OCI-LY7 (cell line): ENCODE measurements around the gene PGAM5. TPM values are rescaled to one million over a fixed set of nuclear protein-coding genes. Genes with fewer than 3 reads are reported as not detected.

ENCODE experiments used
- BruUV-seq: library from RNA; stranded (reverse); fragments of 400-500 nt; replicated peaks from 2 replicates; lab custom pipeline; 2021; lab: Mats Ljungman, UMichigan
- CTCF ChIA-PET: fragments of 300-600 bp; sonication (Branson Sonifier 250); formaldehyde crosslinking; loops from one replicate; lab custom pipeline; 2022; ENCODE audit warnings: antibody characterized with exemption; ENCODE audit not compliant: unreplicated experiment; lab: Charles Lee
- POLR2A ChIA-PET: fragments of 300-600 bp; sonication (Branson Sonifier 250); formaldehyde crosslinking; loops from one replicate; lab custom pipeline; 2022; ENCODE audit warnings: antibody characterized with exemption; lab: Charles Lee
- DNase-seq: peaks from one replicate; pipeline ENCODE4 v3.0.0-alpha.2; 2015; ENCODE audit warnings: low spot score
- H2AFZ ChIP-seq: fragments of 200-600 bp; sonication (generic), shearing (Covaris generic); 2 replicates; pipeline ENCODE4 v1.6.1; 2014; ENCODE audit warnings: mild to moderate bottlenecking, antibody characterized with exemption, low read length, moderate library complexity
- H3K27ac ChIP-seq: fragments of 200-600 bp; sonication (generic); 2 replicates; pipeline ENCODE4 v1.5.1; 2014; ENCODE audit warnings: mixed run types, low read depth, mild to moderate bottlenecking, moderate library complexity, low read length, inconsistent platforms; ENCODE audit not compliant: poor library complexity, severe bottlenecking
- H3K36me3 ChIP-seq: fragments of 200-600 bp; sonication (generic); 2 replicates; pipeline ENCODE4 v1.6.1; 2014; ENCODE audit warnings: mild to moderate bottlenecking, antibody characterized with exemption, low read length, moderate library complexity, mixed read lengths; ENCODE audit not compliant: insufficient read depth
- H3K4me1 ChIP-seq: fragments of 200-600 bp; sonication (generic); 2 replicates; pipeline ENCODE4 v1.5.1; 2014; ENCODE audit warnings: mild to moderate bottlenecking, low read length; ENCODE audit not compliant: insufficient read depth, poor library complexity, severe bottlenecking
- H3K4me2 ChIP-seq: fragments of 200-600 bp; sonication (generic); 2 replicates; pipeline ENCODE4 v1.6.1; 2014; ENCODE audit warnings: mild to moderate bottlenecking, low read length
- H3K4me3 ChIP-seq: fragments of 200-600 bp; sonication (generic); 2 replicates; pipeline ENCODE4 v1.5.1; 2014; ENCODE audit warnings: mild to moderate bottlenecking, low read depth, low read length; ENCODE audit not compliant: poor library complexity, severe bottlenecking
- H3K79me2 ChIP-seq: fragments of 200-600 bp; sonication (generic); 2 replicates; pipeline ENCODE4 v1.6.1; 2016; ENCODE audit warnings: low read depth, mild to moderate bottlenecking, low read length, moderate library complexity, mixed read lengths; ENCODE audit not compliant: insufficient read depth
- H3K9me2 ChIP-seq: fragments of 200-600 bp; sonication (generic); 2 replicates; pipeline ENCODE4 v1.6.1; 2016; ENCODE audit warnings: mild to moderate bottlenecking, low read length, mixed read lengths; ENCODE audit not compliant: insufficient read depth
- H3K9me3 ChIP-seq: fragments of 200-600 bp; sonication (generic); 2 replicates; pipeline ENCODE4 v1.6.1; 2014; ENCODE audit warnings: mild to moderate bottlenecking, mixed run types, low read length, mixed read lengths
- H4K20me1 ChIP-seq: fragments of 200-600 bp; sonication (generic); 2 replicates; pipeline ENCODE4 v1.6.1; 2014; ENCODE audit warnings: mild to moderate bottlenecking, antibody characterized with exemption, low read length, moderate library complexity, mixed read lengths; ENCODE audit not compliant: insufficient read depth
- CTCF ChIP-seq: fragments of 200-600 bp; sonication (generic); conservative IDR thresholded peaks from 2 replicates; pipeline ENCODE4 v1.5.1; 2014; ENCODE audit warnings: mild to moderate bottlenecking, antibody characterized with exemption, low read length, moderate library complexity, mixed read lengths
- EZH2phosphoT487 ChIP-seq: fragments of 200-600 bp; sonication (generic); IDR thresholded peaks from 2 replicates; pipeline ENCODE4 v1.6.1; 2018; ENCODE audit warnings: low read depth, borderline replicate concordance, mild to moderate bottlenecking, mixed run types, antibody characterized with exemption, low read length, moderate library complexity, mixed read lengths
- intact Hi-C: fragments of 100-400 bp; cut with micrococcal nuclease; formaldehyde crosslinking; loops from one replicate; pipeline ENCODE4 v1.10.0; 2022; ENCODE audit not compliant: unreplicated experiment
- total RNA-seq, 2 experiments: library from RNA; depleted of rRNA in 1 of 2; stranded (reverse); fragments of >200 nt in 1 of 2; shearing (Covaris generic) in 1 of 2; gene quantifications; 2 replicates each; pipeline ENCODE4 v1.2.3, GENCODE V29; 2014 to 2022

Gene PGAM5
- total RNA-seq, 2 experiments from 2014 or later = 95.6 to 97.2 TPM

DNA sequence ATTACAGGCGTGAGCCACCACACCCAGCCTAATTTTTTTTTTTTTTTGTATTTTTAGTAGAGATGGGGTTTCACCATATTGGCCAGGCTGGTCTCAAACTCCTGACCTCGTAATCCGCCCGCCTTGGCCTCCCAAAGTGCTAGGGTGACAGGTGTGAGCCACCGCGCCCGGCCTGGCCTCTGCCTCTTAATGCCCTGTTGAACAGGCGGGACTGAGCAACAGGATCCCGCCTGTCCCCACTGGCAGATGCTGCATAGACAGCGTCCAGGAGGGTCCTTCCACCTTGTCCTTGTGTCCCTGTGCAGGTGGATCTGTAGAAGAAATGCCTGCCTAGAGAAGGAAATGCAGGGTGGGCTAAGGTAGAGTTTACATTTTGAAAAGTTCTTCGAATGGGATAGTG is 5.7 kb downstream of the PGAM5 start:
- no TSS peak for BruUV-seq
- H3K4me2 ChIP-seq = no peak overlapping the region
- TF ChIP-seq CTCF (no peak), EZH2phosphoT487 (no peak)
- peaks cover 19% of the 10 kb centered on the region for H4K20me1 ChIP-seq
- no peaks in the 10 kb centered on the region for H3K9me2 ChIP-seq
- H3K36me3 ChIP-seq = peaks cover 87% of the 10 kb centered on the region
- H3K4me1 ChIP-seq = peaks cover 4% of the 10 kb centered on the region
- peaks cover 35% of the 10 kb centered on the region for H3K79me2 ChIP-seq
- H3K4me3 ChIP-seq = no peak overlapping the region
- H3K27ac ChIP-seq = no peak overlapping the region
- intact Hi-C loops = no loop called here
- DNase-seq = no peak
- H3K9me3 ChIP-seq = no peaks in the 10 kb centered on the region
- POLR2A ChIA-PET = no interaction called here
- no peak overlapping the region for H2AFZ ChIP-seq
- CTCF ChIA-PET = no interaction called here

GRCh38 chr12:132717011-132717410 is 6.4 kb downstream of the PGAM5 start:
- POLR2A ChIA-PET = no interaction called here
- CTCF ChIA-PET = no interaction called here
- intact Hi-C loops = no loop called here
- Histone ChIP-seq H3K36me3 (peaks cover 89% of the 10 kb centered on the region), H2AFZ (no peak overlapping the region), H3K4me2 (no peak overlapping the region), H3K9me3 (no peaks in the 10 kb centered on the region), H3K79me2 (peaks cover 29% of the 10 kb centered on the region), H3K4me3 (no peak overlapping the region), H3K4me1 (peaks cover 4% of the 10 kb centered on the region), H4K20me1 (peaks cover 13% of the 10 kb centered on the region; the same call in 1 of the 2 replicates), H3K9me2 (no peaks in the 10 kb centered on the region), H3K27ac (no peak overlapping the region)
- BruUV-seq = no TSS peak
- TF ChIP-seq CTCF (no peak), EZH2phosphoT487 (no peak)
- no peak for DNase-seq

DNA sequence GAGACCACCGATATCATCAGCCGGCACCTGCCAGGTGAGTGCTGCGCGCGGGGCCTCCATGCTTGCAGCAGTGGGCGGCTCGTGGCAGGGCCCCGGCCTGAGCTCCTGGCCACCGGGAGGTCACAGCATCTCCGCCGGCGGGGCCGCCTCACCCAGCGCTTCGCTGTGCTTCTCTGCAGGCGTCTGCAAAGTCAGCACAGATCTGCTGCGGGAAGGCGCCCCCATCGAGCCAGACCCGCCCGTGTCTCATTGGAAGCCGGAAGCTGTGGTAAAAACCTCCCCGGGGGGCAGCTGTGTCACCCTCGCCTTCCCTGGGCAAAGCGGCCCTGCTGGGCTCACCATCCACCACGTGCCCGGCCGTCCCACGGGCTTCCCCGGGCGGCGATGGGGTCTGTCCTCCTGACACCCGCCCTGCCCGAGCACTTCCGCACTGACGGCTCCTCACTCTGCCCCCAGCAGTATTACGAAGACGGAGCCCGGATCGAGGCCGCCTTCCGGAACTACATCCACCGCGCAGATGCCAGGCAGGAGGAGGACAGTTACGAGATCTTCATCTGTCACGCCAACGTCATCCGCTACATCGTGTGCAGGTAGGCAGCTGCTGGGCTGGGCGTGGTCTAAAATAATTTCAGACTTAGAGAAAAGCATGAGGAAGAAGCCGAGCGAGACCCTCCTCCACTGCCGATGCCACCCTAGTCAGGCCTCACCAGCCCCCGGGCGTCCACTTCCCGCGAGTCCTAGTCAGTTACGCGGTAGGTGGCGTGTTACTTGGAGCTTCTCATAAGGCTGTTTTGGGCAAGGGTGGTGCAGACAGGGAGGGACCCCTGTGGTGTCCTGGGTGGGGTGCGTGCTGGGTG is 7.1 kb downstream of the PGAM5 start:
- no peaks in the 10 kb centered on the region for H3K9me3 ChIP-seq
- CTCF ChIA-PET = no interaction called here
- intact Hi-C loops = no loop called here
- H4K20me1 ChIP-seq = peaks cover 13% of the 10 kb centered on the region; the same call in 1 of the 2 replicates
- POLR2A ChIA-PET = no interaction called here
- BruUV-seq = no TSS peak
- H3K27ac ChIP-seq = no peak overlapping the region
- no peaks in the 10 kb centered on the region for H3K9me2 ChIP-seq
- no peak overlapping the region for H2AFZ ChIP-seq
- no peak for DNase-seq
- H3K4me2 ChIP-seq = no peak overlapping the region
- no peak for TF ChIP-seq CTCF
- TF ChIP-seq EZH2phosphoT487 = no peak
- peaks cover 90% of the 10 kb centered on the region for H3K36me3 ChIP-seq
- peaks cover 21% of the 10 kb centered on the region for H3K79me2 ChIP-seq
- H3K4me3 ChIP-seq = no peak overlapping the region
- no peaks in the 10 kb centered on the region for H3K4me1 ChIP-seq
